Measurements from ENCODE around the gene HEXIM2. TPM values are rescaled to one million over a fixed set of nuclear protein-coding genes. Genes with fewer than 3 reads are reported as not detected.
A peak's percentile ranks its signal among the peaks of the same experiment; 100 is the strongest.

HEXIM2 gene
- total and polyA plus RNA-seq, 2 of the 13 experiments (the other 11 are each of a cell fraction or from before 2014, with no cell fraction given) = 27.1 to 32.4 TPM

GRCh38 chr17:45146890-45147580 is 14.6 kb upstream of the HEXIM2 start (continued):
- TF ChIP-seq CREM (IDR thresholded peaks at IDR 0.05) (no peak; the same call in 1 of the 2 replicates), CREM (CRISPR knock-in tag; IDR thresholded peaks at IDR 0.05) (no peak), ZNF160 (CRISPR knock-in tag; IDR thresholded peaks at IDR 0.05) (0 out of 2 replicates have a peak, but pooled peaks have one; percentile 45), GABPA (IDR thresholded peaks at IDR 0.05; ENCODE audit: low read depth, low read length) (no peak), GABPA (CRISPR knock-in tag; IDR thresholded peaks at IDR 0.05; ENCODE audit: low read depth) (peak; percentile 12; the same call in 1 of the 2 replicates), JDP2 (CRISPR knock-in tag; IDR thresholded peaks at IDR 0.05; ENCODE audit: borderline replicate concordance) (no peak), CHD4 (IDR thresholded peaks at IDR 0.05; ENCODE audit: borderline replicate concordance, low read length) (no peak), MXI1 (IDR thresholded peaks at IDR 0.05; ENCODE audit: borderline replicate concordance, low read depth, low read length) (peak; percentile 24; the same call in 1 of the 3 replicates), ZNF552 (CRISPR knock-in tag; IDR thresholded peaks at IDR 0.05; ENCODE audit: borderline replicate concordance) (no peak), E2F1 (CRISPR knock-in tag; IDR thresholded peaks at IDR 0.05) (no peak), ZNF329 (CRISPR knock-in tag; IDR thresholded peaks at IDR 0.05; ENCODE audit: low read depth) (no peak), ZFP36L1 (CRISPR knock-in tag; IDR thresholded peaks at IDR 0.05) (no peak; the same call in 1 of the 2 replicates), KLF6 (CRISPR knock-in tag; IDR thresholded peaks at IDR 0.05) (peak; percentile 17; the same call in 1 of the 2 replicates), ZFX (CRISPR knock-in tag; IDR thresholded peaks at IDR 0.05; ENCODE audit: low read depth) (peak; percentile 88; the same call in 1 of the 2 replicates), ZNF263 (CRISPR knock-in tag; IDR thresholded peaks at IDR 0.05) (no peak), TRAFD1 (CRISPR knock-in tag; IDR thresholded peaks at IDR 0.05; ENCODE audit: borderline replicate concordance) (no peak), FOXK2 (IDR thresholded peaks at IDR 0.05) (no peak), ZNF232 (CRISPR knock-in tag; IDR thresholded peaks at IDR 0.05; ENCODE audit: borderline replicate concordance) (peak; percentile 28; the same call in 1 of the 2 replicates), SRSF1 (optimal IDR thresholded peaks at IDR 0.05; ENCODE audit: low read depth, low read length) (peak; percentile 78), ATF5 (CRISPR knock-in tag; IDR thresholded peaks at IDR 0.05; ENCODE audit: low read depth) (no peak; the same call in 1 of the 2 replicates), ISX (CRISPR knock-in tag; conservative IDR thresholded peaks at IDR 0.05) (no peak), TBL1XR1 (IDR thresholded peaks at IDR 0.05; ENCODE audit: borderline replicate concordance, low read length, partially characterized antibody) (no peak), KDM5B (CRISPR knock-in tag; IDR thresholded peaks at IDR 0.05; ENCODE audit: borderline replicate concordance) (peak; percentile 49; the same call in 1 of the 2 replicates), RBM22 (optimal IDR thresholded peaks at IDR 0.05; ENCODE audit: low read length) (peak; percentile 56), MTF1 (CRISPR knock-in tag; IDR thresholded peaks at IDR 0.05) (no peak), ZNF784 (CRISPR knock-in tag; IDR thresholded peaks at IDR 0.05; ENCODE audit: borderline replicate concordance) (0 out of 2 replicates have a peak, but pooled peaks have one; percentile 9), ZNF713 (CRISPR knock-in tag; IDR thresholded peaks at IDR 0.05) (no peak), TSC22D2 (CRISPR knock-in tag; IDR thresholded peaks at IDR 0.05; ENCODE audit: borderline replicate concordance) (no peak)
